Transverse colon (tissue), 4 donors: ENCODE data around the gene PTDSS2. TPM values are rescaled to one million over a fixed set of nuclear protein-coding genes. Genes with fewer than 3 reads are reported as not detected.
A peak's percentile ranks its signal among the peaks of the same experiment; 100 is the strongest.

ENCODE experiments used
- DNase-seq: peaks from one replicate; pipeline ENCODE4 v3.0.0-alpha.2; 2019
- H3K27ac ChIP-seq, 4 donors: fragments of 200-600 bp; sonication (generic); 2 replicates each; pipeline ENCODE4 v1.5.1; 2016 to 2018; ENCODE audit warnings: inconsistent platforms in 4 of 4
- H3K27me3 ChIP-seq: fragments of 200-600 bp; sonication (generic); 2 replicates; pipeline ENCODE4 v1.5.1; 2017; ENCODE audit warnings: inconsistent platforms
- H3K36me3 ChIP-seq, 4 donors: fragments of 200-600 bp; sonication (generic); 2 replicates each; pipeline ENCODE4 v1.5.1; 2017 to 2019; ENCODE audit warnings: inconsistent platforms in 4 of 4
- H3K4me1 ChIP-seq, 4 donors: fragments of 200-600 bp; sonication (generic); 2 replicates each; pipeline ENCODE4 v1.5.1; 2017 to 2020; ENCODE audit warnings: inconsistent platforms in 4 of 4
- H3K4me3 ChIP-seq, 4 donors: fragments of 200-600 bp; sonication (generic); 1 replicate in 1 of 4; 2 replicates in 3 of 4; pipeline versions ENCODE4 v1.5.1 to v1.6.1; 2017 to 2019; ENCODE audit warnings: inconsistent platforms in 4 of 4
- H3K9me3 ChIP-seq, 2 donors: fragments of 200-600 bp; sonication (generic); 2 replicates each; pipeline ENCODE4 v1.5.1; 2017 to 2019; ENCODE audit warnings: inconsistent platforms in 2 of 2
- CTCF ChIP-seq, 5 experiments: fragments of 200-600 bp in 3 of 5; fragments of 450-650 bp in 2 of 5; sonication (generic) in 3 of 5; IDR thresholded peaks; 1 replicate in 2 of 5; 2 replicates in 3 of 5; pipeline ENCODE4 v1.5.1; 2016 to 2017; ENCODE audit warnings: antibody characterized with exemption in 5 of 5, inconsistent platforms in 3 of 5, mild to moderate bottlenecking in 2 of 5, moderate library complexity in 1 of 5
- EP300 ChIP-seq: sonication (generic); formaldehyde crosslinking; IDR thresholded peaks from one replicate; pipeline ENCODE4 v1.6.1; 2017; ENCODE audit warnings: antibody characterized with exemption, low read depth
- POLR2A ChIP-seq: fragments of 450-650 bp; IDR thresholded peaks from one replicate; pipeline ENCODE4 v1.6.1; 2016; ENCODE audit warnings: antibody characterized with exemption, mild to moderate bottlenecking, moderate library complexity
- POLR2AphosphoS5 ChIP-seq, 3 donors: sonication (generic); formaldehyde crosslinking; IDR thresholded peaks; one replicate each; pipeline ENCODE4 v1.6.1; 2016; ENCODE audit warnings: antibody characterized with exemption in 3 of 3
- WGBS, 2 donors: methylation state at CpG; one replicate each; pipeline ENCODE4 v1.1.5; 2018; ENCODE audit warnings: low coverage in 1 of 2; 5-methylcytosine and 5-hydroxymethylcytosine counted together
- in situ Hi-C, 4 donors: fragments of 200-750 bp; cut with MboI; loops; one replicate each; pipeline versions ENCODE4 v1.15.0 to v1.15.1; 2017; ENCODE audit warnings: low sequenced_read_pairs in 3 of 4, low pct_ligation_motif_present in 1 of 4, low pct_unique_long_range_greater_than_20kb in 1 of 4
- intact Hi-C: fragments of 100-400 bp; cut with DNase I; formaldehyde crosslinking; loops from one replicate; pipeline ENCODE4 v1.15.1; 2023; ENCODE audit warnings: low total_unique reads
- total RNA-seq, 4 donors: library from RNA; depleted of rRNA; stranded (reverse); fragments of >200 nt; gene quantifications; one replicate each; pipeline ENCODE4 v1.1.0, GENCODE V29; 2016

The PTDSS2 gene
- total RNA-seq, 4 donors from 2014 or later, result 28.5 to 264 (median 76.0) TPM

- no peak overlapping the region for H3K4me3 ChIP-seq
- H3K4me1 ChIP-seq, result peaks cover 0 to 5% (median 4%) of the 10 kb centered on the region in 4 donors
- in situ Hi-C loops, result no loop called here
- intact Hi-C loops, result no loop called here
- WGBS, 2 donors, result 80% methylated on average over 19 of the region's 19 CpGs; no CpG with 5 or more reads in 1 of the 2 donors
- peak overlapping the region in 1 of 4 donors; percentile 14 for H3K27ac ChIP-seq
- H3K9me3 ChIP-seq, result no peaks in the 10 kb centered on the region
- H3K36me3 ChIP-seq, result no peaks in the 10 kb centered on the region
- peak; percentile 46 for DNase-seq
- H3K27me3 ChIP-seq, result no peaks in the 10 kb centered on the region
- TF ChIP-seq POLR2AphosphoS5 (IDR thresholded peaks at IDR 0.05) (peak in 1 of 3 donors; percentile 21), CTCF (IDR thresholded peaks at IDR 0.05) (no peak), POLR2A (no peak)
Observed at GRCh38 chr11:488992-489391, 38.9 kb downstream of the PTDSS2 start.

GRCh38 chr11:489610-490185 lies 39.6 kb downstream of the PTDSS2 start:
- Histone ChIP-seq H3K9me3 (no peaks in the 10 kb centered on the region), H3K27ac (no peak overlapping the region), H3K4me1 (peaks cover 0 to 5% (median 4%) of the 10 kb centered on the region in 4 donors), H3K4me3 (no peak overlapping the region), H3K27me3 (no peaks in the 10 kb centered on the region), H3K36me3 (peaks cover 0 to 4% (median 0%) of the 10 kb centered on the region in 4 donors)
- WGBS, 2 donors, result 95% methylated on average over 37 of the region's 37 CpGs; no CpG with 5 or more reads in 1 of the 2 donors
- intact Hi-C loops, result no loop called here
- TF ChIP-seq EP300, result no peak
- no peak for TF ChIP-seq POLR2A
- no peak for TF ChIP-seq POLR2AphosphoS5 (IDR thresholded peaks at IDR 0.05)
- no peak for TF ChIP-seq CTCF (IDR thresholded peaks at IDR 0.05)
- in situ Hi-C loops, result no loop called here
- DNase-seq, result no peak

GRCh38 chr11:490186-490929 lies 40.3 kb downstream of the PTDSS2 start:
- TF ChIP-seq CTCF (IDR thresholded peaks at IDR 0.05), result no peak
- TF ChIP-seq POLR2A, result no peak
- TF ChIP-seq EP300, result no peak
- TF ChIP-seq POLR2AphosphoS5 (IDR thresholded peaks at IDR 0.05), result no peak
- H3K4me3 ChIP-seq, result no peak overlapping the region
- H3K9me3 ChIP-seq, result no peaks in the 10 kb centered on the region
- H3K4me1 ChIP-seq, result peaks cover 0 to 5% (median 4%) of the 10 kb centered on the region in 4 donors
- 92% methylated on average over 31 of the region's 38 CpGs; no CpG with 5 or more reads in 1 of the 2 donors for whole genome bisulfite sequencing, 2 donors
- in situ Hi-C loops (no loop called here), intact Hi-C loops (no loop called here)
- no peak for DNase-seq
- peaks cover 0 to 4% (median under 1%) of the 10 kb centered on the region in 4 donors for H3K36me3 ChIP-seq
- no peaks in the 10 kb centered on the region for H3K27me3 ChIP-seq
- H3K27ac ChIP-seq, result no peak overlapping the region

- in situ Hi-C loops, result no loop called here
- Histone ChIP-seq H3K4me1 (peaks cover 0 to 5% (median 4%) of the 10 kb centered on the region in 4 donors), H3K36me3 (peaks cover 0 to 5% (median 2%) of the 10 kb centered on the region in 4 donors), H3K9me3 (no peaks in the 10 kb centered on the region), H3K4me3 (no peak overlapping the region), H3K27ac (no peak overlapping the region), H3K27me3 (no peaks in the 10 kb centered on the region)
- DNase-seq, result no peak
- WGBS, 2 donors, result 88% methylated on average over 15 of the region's 15 CpGs; no CpG with 5 or more reads in 1 of the 2 donors
- intact Hi-C loops, result no loop called here
- TF ChIP-seq EP300, result no peak
- no peak for TF ChIP-seq POLR2A
- no peak for TF ChIP-seq POLR2AphosphoS5 (IDR thresholded peaks at IDR 0.05)
- no peak for TF ChIP-seq CTCF (IDR thresholded peaks at IDR 0.05)
Observed at GRCh38 chr11:490930-491260, 40.8 kb downstream of the PTDSS2 start.
